Measurements from ENCODE around the gene CDH5.

The CDH5 gene

GRCh38 chr16:66370786-66371684 is 4.5 kb downstream of the CDH5 start:
- H3K4me3 ChIP-seq (ENCODE audit: low read depth, low read length): no peak overlapping the region
- no peak for DNase-seq (ENCODE audit: low read depth)
- TF ChIP-seq POLR2A (IDR thresholded peaks at IDR 0.05; ENCODE audit: extremely low read depth, insufficient read length): no peak
- TF ChIP-seq CTCF (IDR thresholded peaks at IDR 0.05; ENCODE audit: low read depth, low read length): no peak
- TF ChIP-seq MYC (IDR thresholded peaks at IDR 0.05; ENCODE audit: low read depth, low read length): no peak
- no peak for TF ChIP-seq MAX (IDR thresholded peaks at IDR 0.05; ENCODE audit: low read depth, low read length)

GRCh38 chr16:66372078-66372897 is 5.8 kb downstream of the CDH5 start:
- no peak overlapping the region for H3K4me3 ChIP-seq (ENCODE audit: low read depth, low read length)
- no peak for DNase-seq (ENCODE audit: low read depth)
- TF ChIP-seq CTCF (IDR thresholded peaks at IDR 0.05; ENCODE audit: low read depth, low read length): no peak

GRCh38 chr16:66372898-66373155 is 6.3 kb downstream of the CDH5 start:
- DNase-seq (ENCODE audit: low read depth): no peak
- TF ChIP-seq MYC (IDR thresholded peaks at IDR 0.05; ENCODE audit: low read depth, low read length) (no peak), CTCF (IDR thresholded peaks at IDR 0.05; ENCODE audit: low read depth, low read length) (no peak), POLR2A (IDR thresholded peaks at IDR 0.05; ENCODE audit: extremely low read depth, insufficient read length) (no peak), MAX (IDR thresholded peaks at IDR 0.05; ENCODE audit: low read depth, low read length) (no peak)
- H3K4me3 ChIP-seq (ENCODE audit: low read depth, low read length): no peak overlapping the region

- TF ChIP-seq CTCF (IDR thresholded peaks at IDR 0.05; ENCODE audit: low read depth, low read length): no peak
- no peak for TF ChIP-seq POLR2A (IDR thresholded peaks at IDR 0.05; ENCODE audit: extremely low read depth, insufficient read length)
- TF ChIP-seq MAX (IDR thresholded peaks at IDR 0.05; ENCODE audit: low read depth, low read length): no peak
- no peak for TF ChIP-seq MYC (IDR thresholded peaks at IDR 0.05; ENCODE audit: low read depth, low read length)
- no peak for DNase-seq (ENCODE audit: low read depth)
- H3K4me3 ChIP-seq (ENCODE audit: low read depth, low read length): no peak overlapping the region
Measured at GRCh38 chr16:66373667-66374066, 7.2 kb downstream of the CDH5 start.

- no peak for DNase-seq (ENCODE audit: low read depth)
- TF ChIP-seq MYC (IDR thresholded peaks at IDR 0.05; ENCODE audit: low read depth, low read length) (no peak), POLR2A (IDR thresholded peaks at IDR 0.05; ENCODE audit: extremely low read depth, insufficient read length) (no peak), CTCF (IDR thresholded peaks at IDR 0.05; ENCODE audit: low read depth, low read length) (no peak), MAX (IDR thresholded peaks at IDR 0.05; ENCODE audit: low read depth, low read length) (no peak)
- no peak overlapping the region for H3K4me3 ChIP-seq (ENCODE audit: low read depth, low read length)
Measured at GRCh38 chr16:66374176-66374575, 7.7 kb downstream of the CDH5 start.
